CD4-positive, alpha-beta T cell treated with Interleukin-15 for 4 hours (primary cell): Measurements from ENCODE around the gene ADGRE3.
"Not testable (repeated sequence)": the region's sequence is repeated elsewhere in the genome, so short reads cannot be mapped to it uniquely, and the experiment has no call there.

Experiments
- DNase-seq: peaks from one replicate; pipeline ENCODE4 v3.0.0-alpha.2; 2020; ENCODE audit warnings: low spot score

ADGRE3 gene

GRCh38 chr19:14669940-14670339 lies 4.7 kb downstream of the ADGRE3 start:
- no peak for DNase-seq

GRCh38 chr19:14661372-14661924 lies 13.2 kb downstream of the ADGRE3 start:
- no peak for DNase-seq

- DNase-seq = no peak
These were observed 14.7 kb downstream of the ADGRE3 start for GRCh38 chr19:14659874-14660489.

- DNase-seq = no peak
These were observed 18.9 kb downstream of the ADGRE3 start for GRCh38 chr19:14655726-14656125.

GRCh38 chr19:14654786-14655560 lies 19.7 kb downstream of the ADGRE3 start:
- no peak for DNase-seq

- DNase-seq = no peak
These were observed 24.5 kb downstream of the ADGRE3 start for GRCh38 chr19:14650161-14650560.

- no peak for DNase-seq
These were observed 25.6 kb downstream of the ADGRE3 start for GRCh38 chr19:14649020-14649419.

- DNase-seq = no peak
These were observed 26.1 kb downstream of the ADGRE3 start for GRCh38 chr19:14648506-14648905.

GRCh38 chr19:14639536-14640277 lies 34.9 kb downstream of the ADGRE3 start:
- DNase-seq = no peak

GRCh38 chr19:14632286-14632685 lies 42.4 kb downstream of the ADGRE3 start:
- DNase-seq = no peak

- no peak for DNase-seq
These were observed 45.1 kb downstream of the ADGRE3 start for GRCh38 chr19:14629557-14629956.

GRCh38 chr19:14624491-14624890 lies 50.2 kb downstream of the ADGRE3 start:
- DNase-seq = not testable (repeated sequence)

GRCh38 chr19:14619404-14619803 lies 55.2 kb downstream of the ADGRE3 start:
- DNase-seq = no peak

- DNase-seq = no peak
These were observed 58.2 kb downstream of the ADGRE3 start for GRCh38 chr19:14616407-14616806.

- no peak for DNase-seq
These were observed 59.0 kb downstream of the ADGRE3 start for GRCh38 chr19:14615623-14616022.

GRCh38 chr19:14614099-14614412 lies 60.6 kb downstream of the ADGRE3 start:
- DNase-seq = no peak

GRCh38 chr19:14613399-14614098 lies 61.1 kb downstream of the ADGRE3 start:
- DNase-seq = not testable (repeated sequence)

GRCh38 chr19:14612657-14613056 lies 62.0 kb downstream of the ADGRE3 start:
- DNase-seq = no peak

GRCh38 chr19:14612242-14612641 lies 62.4 kb downstream of the ADGRE3 start:
- DNase-seq = not testable (repeated sequence)

GRCh38 chr19:14611051-14611450 lies 63.6 kb downstream of the ADGRE3 start:
- no peak for DNase-seq

- DNase-seq = no peak
These were observed 68.0 kb downstream of the ADGRE3 start for GRCh38 chr19:14606627-14607026.

- no peak for DNase-seq
These were observed 70.7 kb downstream of the ADGRE3 start for GRCh38 chr19:14603990-14604387.
